Gastrocnemius medialis (tissue), 4 donors: ENCODE data around the gene NOP56. TPM values are rescaled to one million over a fixed set of nuclear protein-coding genes. Genes with fewer than 3 reads are reported as not detected.

Source experiments
- ATAC-seq, 2 donors: fragments of 150-250 bp; one replicate each; pipeline ENCODE4 v1.9.1; 2016
- DNase-seq, 2 donors: peaks; one replicate each; pipeline ENCODE4 v3.0.0-alpha.2; 2019
- H3K27ac ChIP-seq, 4 donors: fragments of 200-600 bp; sonication (generic); 1 replicate in 1 of 4; 2 replicates in 3 of 4; pipeline ENCODE4 v1.5.1; 2016 to 2018; ENCODE audit warnings: mild to moderate bottlenecking in 2 of 4, moderate library complexity in 1 of 4
- H3K27me3 ChIP-seq, 3 donors: fragments of 200-600 bp; sonication (generic) in 2 of 3; 1 replicate in 1 of 3; 2 replicates in 2 of 3; pipeline versions ENCODE4 v1.5.1 to v1.6.0; 2016 to 2019; ENCODE audit warnings: mild to moderate bottlenecking in 1 of 3, moderate library complexity in 1 of 3
- H3K36me3 ChIP-seq, 2 donors: fragments of 200-600 bp; sonication (generic) in 1 of 2; one replicate each; pipeline ENCODE4 v1.5.1; 2017 to 2018
- H3K4me1 ChIP-seq, 2 donors: fragments of 200-600 bp; sonication (generic) in 1 of 2; one replicate each; pipeline ENCODE4 v1.5.1; 2016 to 2017; ENCODE audit warnings: mild to moderate bottlenecking in 2 of 2
- H3K4me3 ChIP-seq, 4 donors: fragments of 200-600 bp; sonication (generic) in 3 of 4; 1 replicate in 1 of 4; 2 replicates in 3 of 4; pipeline ENCODE4 v1.5.1; 2016 to 2019; ENCODE audit warnings: mild to moderate bottlenecking in 2 of 4
- H3K9me3 ChIP-seq, 3 donors: fragments of 200-600 bp; sonication (generic) in 2 of 3; 1 replicate in 1 of 3; 2 replicates in 2 of 3; pipeline ENCODE4 v1.5.1; 2016 to 2019
- CTCF ChIP-seq, 5 experiments: fragments of 450-650 bp in 3 of 5; fragments of 200-600 bp in 2 of 5; sonication (generic) in 2 of 5; IDR thresholded peaks in 4 of 5; conservative IDR thresholded peaks in 1 of 5; 1 replicate in 4 of 5; 2 replicates in 1 of 5; pipeline ENCODE4 v1.5.1; 2016 to 2019; ENCODE audit warnings: antibody characterized with exemption in 5 of 5, mild to moderate bottlenecking in 3 of 5, moderate library complexity in 3 of 5
- POLR2A ChIP-seq, 2 donors: fragments of 450-650 bp; IDR thresholded peaks; one replicate each; pipeline ENCODE4 v1.6.1; 2017; ENCODE audit warnings: antibody characterized with exemption in 2 of 2, mild to moderate bottlenecking in 2 of 2, moderate library complexity in 2 of 2
- in situ Hi-C, 4 donors: fragments of 200-750 bp; cut with MboI; loops; one replicate each; pipeline versions ENCODE4 v1.15.0 to v1.8.0; 2017; ENCODE audit warnings: low sequenced_read_pairs in 4 of 4
- intact Hi-C: fragments of 100-400 bp; cut with DNase I; formaldehyde crosslinking; loops from one replicate; pipeline ENCODE4 v1.15.1; 2023; ENCODE audit warnings: low total_unique reads
- total RNA-seq, 4 donors: library from RNA; depleted of rRNA; stranded (reverse); fragments of >200 nt; gene quantifications; one replicate each; pipeline versions ENCODE4 v1.1.0 to v1.2.3, GENCODE V29; 2016

Gene NOP56
- total RNA-seq, 4 donors from 2014 or later = 40.7 to 71.0 (median 54.9) TPM

GRCh38 chr20:2604506-2604835, 48.0 kb upstream of the NOP56 start:
- no peak for TF ChIP-seq POLR2A (IDR thresholded peaks at IDR 0.05)
- no peak for TF ChIP-seq CTCF (IDR thresholded peaks at IDR 0.05 in 4 of 5, conservative IDR thresholded peaks at IDR 0.05 in 1 of 5)

GRCh38 chr20:2606507-2607006, 45.9 kb upstream of the NOP56 start:
- no peaks in the 10 kb centered on the region for H3K27me3 ChIP-seq
- in situ Hi-C loops (no loop called here), intact Hi-C loops (no loop called here)
- H3K4me3 ChIP-seq = peak overlapping the region in 1 of 4 donors; percentile 2
- no peaks in the 10 kb centered on the region for H3K36me3 ChIP-seq
- TF ChIP-seq CTCF (IDR thresholded peaks at IDR 0.05 in 4 of 5, conservative IDR thresholded peaks at IDR 0.05 in 1 of 5) (no peak), POLR2A (IDR thresholded peaks at IDR 0.05) (no peak)
- DNase-seq (no peak), ATAC-seq (no peak)
- peaks cover 0 to 3% (median 0%) of the 10 kb centered on the region in 3 donors for H3K9me3 ChIP-seq
- no peaks in the 10 kb centered on the region for H3K4me1 ChIP-seq
- H3K27ac ChIP-seq = no peak overlapping the region

More at GRCh38 chr20:2604506-2604835, 48.0 kb upstream of the NOP56 start:
- intact Hi-C loops = no loop called here
- no peaks in the 10 kb centered on the region for H3K27me3 ChIP-seq
- no peaks in the 10 kb centered on the region for H3K36me3 ChIP-seq
- in situ Hi-C loops = no loop called here
- peaks cover 0 to 3% (median 0%) of the 10 kb centered on the region in 3 donors for H3K9me3 ChIP-seq
- H3K4me3 ChIP-seq = no peak overlapping the region
- no peak overlapping the region for H3K27ac ChIP-seq
- no peaks in the 10 kb centered on the region for H3K4me1 ChIP-seq
- ATAC-seq = no peak
- no peak for DNase-seq

- Histone ChIP-seq H3K27me3 (no peaks in the 10 kb centered on the region), H3K9me3 (peaks cover 0 to 3% (median 0%) of the 10 kb centered on the region in 3 donors), H3K4me1 (no peaks in the 10 kb centered on the region), H3K4me3 (no peak overlapping the region), H3K27ac (no peak overlapping the region), H3K36me3 (no peaks in the 10 kb centered on the region)
- no peak for TF ChIP-seq POLR2A (IDR thresholded peaks at IDR 0.05)
- TF ChIP-seq CTCF (IDR thresholded peaks at IDR 0.05 in 4 of 5, conservative IDR thresholded peaks at IDR 0.05 in 1 of 5) = no peak
- DNase-seq (no peak), ATAC-seq (no peak)
- in situ Hi-C loops (no loop called here), intact Hi-C loops (no loop called here)
These were observed 42.1 kb upstream of the NOP56 start for GRCh38 chr20:2610326-2610725.

GRCh38 chr20:2610941-2611720, 41.3 kb upstream of the NOP56 start:
- DNase-seq = no peak
- TF ChIP-seq CTCF (IDR thresholded peaks at IDR 0.05 in 4 of 5, conservative IDR thresholded peaks at IDR 0.05 in 1 of 5) = no peak
- no peak for TF ChIP-seq POLR2A (IDR thresholded peaks at IDR 0.05)
- H3K4me1 ChIP-seq = no peaks in the 10 kb centered on the region
- in situ Hi-C loops = no loop called here
- H3K9me3 ChIP-seq = peaks cover 0 to 3% (median 0%) of the 10 kb centered on the region in 3 donors
- no peak overlapping the region for H3K4me3 ChIP-seq
- no peak overlapping the region for H3K27ac ChIP-seq
- intact Hi-C loops = no loop called here
- no peak for ATAC-seq
- no peaks in the 10 kb centered on the region for H3K27me3 ChIP-seq
- no peaks in the 10 kb centered on the region for H3K36me3 ChIP-seq
